ENCODE measurements around the gene FOCAD.

DNA sequence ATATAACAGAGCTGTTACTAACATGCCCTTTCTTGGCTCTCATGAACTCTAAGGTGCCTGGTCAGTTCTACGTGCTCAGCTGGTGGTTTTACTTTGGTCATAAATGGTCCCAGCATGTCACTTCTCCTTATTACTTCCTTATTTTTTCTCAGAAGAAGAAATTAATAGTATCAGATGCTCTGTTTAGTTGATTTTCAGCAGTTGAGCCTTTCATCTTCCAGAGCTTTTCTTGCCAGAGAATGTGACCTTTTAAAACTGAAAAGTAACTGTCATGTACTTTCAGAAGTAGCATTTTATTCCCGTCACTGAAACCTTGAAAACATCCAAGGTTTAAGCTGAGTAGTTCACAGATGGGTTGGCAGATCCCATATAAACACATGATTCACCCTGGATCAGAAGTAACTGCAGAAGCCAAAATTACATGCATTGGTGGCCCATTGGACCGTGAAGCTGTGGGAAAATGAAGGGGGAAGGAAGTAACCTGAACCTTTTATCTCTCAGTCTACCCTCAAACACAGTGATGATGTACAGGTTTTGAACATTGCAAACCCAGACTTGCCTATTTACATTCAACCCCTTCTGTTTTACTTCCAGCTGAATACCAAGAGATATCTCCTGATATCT, 296.9 kb downstream of the FOCAD start:
- TF ChIP-seq, protein P1, sequence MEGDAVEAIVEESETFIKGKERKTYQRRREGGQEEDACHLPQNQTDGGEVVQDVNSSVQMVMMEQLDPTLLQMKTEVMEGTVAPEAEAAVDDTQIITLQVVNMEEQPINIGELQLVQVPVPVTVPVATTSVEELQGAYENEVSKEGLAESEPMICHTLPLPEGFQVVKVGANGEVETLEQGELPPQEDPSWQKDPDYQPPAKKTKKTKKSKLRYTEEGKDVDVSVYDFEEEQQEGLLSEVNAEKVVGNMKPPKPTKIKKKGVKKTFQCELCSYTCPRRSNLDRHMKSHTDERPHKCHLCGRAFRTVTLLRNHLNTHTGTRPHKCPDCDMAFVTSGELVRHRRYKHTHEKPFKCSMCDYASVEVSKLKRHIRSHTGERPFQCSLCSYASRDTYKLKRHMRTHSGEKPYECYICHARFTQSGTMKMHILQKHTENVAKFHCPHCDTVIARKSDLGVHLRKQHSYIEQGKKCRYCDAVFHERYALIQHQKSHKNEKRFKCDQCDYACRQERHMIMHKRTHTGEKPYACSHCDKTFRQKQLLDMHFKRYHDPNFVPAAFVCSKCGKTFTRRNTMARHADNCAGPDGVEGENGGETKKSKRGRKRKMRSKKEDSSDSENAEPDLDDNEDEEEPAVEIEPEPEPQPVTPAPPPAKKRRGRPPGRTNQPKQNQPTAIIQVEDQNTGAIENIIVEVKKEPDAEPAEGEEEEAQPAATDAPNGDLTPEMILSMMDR (IDR thresholded peaks at IDR 0.05; ENCODE audit: low read length): no peak
- no peak for TF ChIP-seq EZH2 (IDR thresholded peaks at IDR 0.05; ENCODE audit: borderline replicate concordance, low read length)
